Epithelial cell of proximal tubule (primary cell): Measurements from ENCODE around the gene PCK2. TPM values are rescaled to one million over a fixed set of nuclear protein-coding genes. Genes with fewer than 3 reads are reported as not detected.

ENCODE experiments used
- DNase-seq: peaks from one replicate; pipeline ENCODE4 v3.0.0-alpha.2; 2011; ENCODE audit warnings: low read depth
- H3K4me3 ChIP-seq: 2 replicates; pipeline ENCODE4 v1.5.1; 2011; ENCODE audit warnings: low read depth, mild to moderate bottlenecking, low read length
- total RNA-seq: library from RNA; depleted of rRNA; stranded (reverse); fragments of >200 nt; gene quantifications from 2 replicates; pipeline ENCODE4 v1.2.3, GENCODE V29; 2015
- TF ChIP-seq, protein P1 (sequence below): conservative IDR thresholded peaks from 2 replicates; pipeline ENCODE4 v1.5.1; 2012; ENCODE audit warnings: low read depth, mild to moderate bottlenecking, low read length

PCK2 gene
- total RNA-seq, 1 donor from 2014 or later = 40.0 TPM

DNA sequence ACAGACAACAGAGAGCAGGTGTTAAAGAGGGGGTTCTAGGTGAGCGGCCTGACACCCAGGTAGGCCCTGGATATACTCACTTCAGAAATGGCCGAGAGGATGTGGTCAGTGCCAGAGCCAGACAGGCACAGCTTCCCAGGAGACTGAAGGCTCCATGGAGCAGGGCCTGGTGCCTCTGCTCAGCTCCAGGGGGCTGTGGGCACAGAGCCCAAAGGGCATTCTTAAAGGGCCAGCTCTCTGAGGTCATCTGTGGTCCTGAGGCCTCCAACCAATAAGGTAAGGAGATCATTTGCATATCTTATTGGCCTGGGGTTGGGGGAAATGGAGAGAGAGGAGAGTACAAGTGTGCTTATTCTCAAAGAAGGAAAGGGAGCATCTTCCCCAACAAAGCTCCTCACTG, 9.7 kb upstream of the PCK2 start:
- H3K4me3 ChIP-seq = no peak overlapping the region
- DNase-seq = no peak
- TF ChIP-seq, protein P1, sequence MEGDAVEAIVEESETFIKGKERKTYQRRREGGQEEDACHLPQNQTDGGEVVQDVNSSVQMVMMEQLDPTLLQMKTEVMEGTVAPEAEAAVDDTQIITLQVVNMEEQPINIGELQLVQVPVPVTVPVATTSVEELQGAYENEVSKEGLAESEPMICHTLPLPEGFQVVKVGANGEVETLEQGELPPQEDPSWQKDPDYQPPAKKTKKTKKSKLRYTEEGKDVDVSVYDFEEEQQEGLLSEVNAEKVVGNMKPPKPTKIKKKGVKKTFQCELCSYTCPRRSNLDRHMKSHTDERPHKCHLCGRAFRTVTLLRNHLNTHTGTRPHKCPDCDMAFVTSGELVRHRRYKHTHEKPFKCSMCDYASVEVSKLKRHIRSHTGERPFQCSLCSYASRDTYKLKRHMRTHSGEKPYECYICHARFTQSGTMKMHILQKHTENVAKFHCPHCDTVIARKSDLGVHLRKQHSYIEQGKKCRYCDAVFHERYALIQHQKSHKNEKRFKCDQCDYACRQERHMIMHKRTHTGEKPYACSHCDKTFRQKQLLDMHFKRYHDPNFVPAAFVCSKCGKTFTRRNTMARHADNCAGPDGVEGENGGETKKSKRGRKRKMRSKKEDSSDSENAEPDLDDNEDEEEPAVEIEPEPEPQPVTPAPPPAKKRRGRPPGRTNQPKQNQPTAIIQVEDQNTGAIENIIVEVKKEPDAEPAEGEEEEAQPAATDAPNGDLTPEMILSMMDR = no peak

DNA sequence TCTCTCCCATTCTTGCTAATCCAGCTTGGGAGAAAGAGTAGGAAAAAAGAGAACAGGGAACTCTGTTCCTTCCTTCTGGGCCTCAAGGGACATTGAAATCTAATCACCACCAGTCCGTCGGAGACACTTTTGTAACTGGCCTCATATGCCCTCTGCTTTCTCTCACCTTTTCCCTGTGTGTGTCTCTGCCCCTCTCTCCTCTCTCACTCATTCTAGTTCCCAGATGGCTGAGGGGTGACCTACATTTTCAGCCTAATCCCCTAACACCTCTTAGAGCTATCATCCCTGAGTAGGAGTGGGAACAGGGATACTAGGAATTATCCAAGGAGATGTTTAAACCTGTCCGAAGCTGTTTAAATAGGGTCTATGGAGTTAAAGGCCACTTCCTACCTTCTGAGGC, 8.9 kb upstream of the PCK2 start:
- TF ChIP-seq, protein P1 = no peak
- DNase-seq = no peak
- no peak overlapping the region for H3K4me3 ChIP-seq

DNA sequence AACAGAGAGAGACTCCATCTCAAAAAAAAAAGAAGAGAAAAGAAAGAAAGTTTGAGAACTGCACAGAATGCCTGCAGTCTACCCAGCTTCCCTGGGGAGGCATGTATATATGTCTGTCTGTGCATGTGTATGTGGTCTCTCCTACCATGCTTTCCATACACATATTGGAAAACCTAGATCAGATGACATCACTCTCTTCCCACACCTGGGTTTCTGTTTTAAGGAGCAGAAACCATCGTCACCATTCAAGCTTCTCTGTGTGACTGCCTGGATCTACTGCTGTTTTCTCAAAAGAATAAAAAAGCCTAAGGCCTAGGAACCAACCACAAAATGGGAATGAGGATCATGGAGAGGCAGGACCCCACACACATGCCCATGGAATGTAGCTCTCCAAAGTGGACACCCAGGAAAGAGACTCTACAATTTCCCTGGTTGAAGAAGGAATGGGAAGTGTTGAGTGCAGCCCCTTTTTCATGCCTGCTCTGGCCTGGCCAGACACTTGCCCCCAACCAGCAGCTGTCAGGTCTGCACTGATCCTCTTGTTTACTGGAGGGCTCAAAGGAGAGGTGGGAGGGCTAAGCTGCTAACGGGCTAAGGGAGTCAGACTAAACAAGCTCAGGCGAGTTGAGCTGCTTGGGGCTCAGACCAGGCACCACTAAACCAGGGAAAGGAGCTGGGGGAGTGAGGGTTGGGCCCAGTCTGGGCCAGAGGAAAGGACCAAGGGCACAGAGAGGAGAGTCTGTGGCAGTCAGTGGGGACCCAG, 7.7 kb upstream of the PCK2 start:
- no peak for DNase-seq
- no peak overlapping the region for H3K4me3 ChIP-seq
- TF ChIP-seq, protein P1 = no peak

DNA sequence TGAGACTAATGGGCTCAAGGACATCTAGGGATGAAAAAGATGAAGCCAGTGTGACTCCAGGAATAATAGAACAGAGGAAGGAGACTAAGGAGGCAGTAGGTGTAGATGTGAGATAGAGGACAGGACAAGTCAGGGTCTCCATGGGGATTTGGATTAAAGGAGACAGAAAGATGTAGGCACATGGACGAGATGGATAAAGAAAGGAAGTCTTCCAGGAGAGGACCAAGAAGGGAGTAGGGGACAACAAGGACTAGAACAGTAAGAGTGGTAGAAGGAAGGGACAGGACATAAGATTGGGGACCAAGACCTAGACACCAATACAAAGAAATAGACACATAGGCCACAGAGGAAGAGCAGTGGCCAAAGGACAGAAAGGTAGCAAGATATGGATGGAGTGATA, 7.1 kb upstream of the PCK2 start:
- H3K4me3 ChIP-seq = no peak overlapping the region

DNA sequence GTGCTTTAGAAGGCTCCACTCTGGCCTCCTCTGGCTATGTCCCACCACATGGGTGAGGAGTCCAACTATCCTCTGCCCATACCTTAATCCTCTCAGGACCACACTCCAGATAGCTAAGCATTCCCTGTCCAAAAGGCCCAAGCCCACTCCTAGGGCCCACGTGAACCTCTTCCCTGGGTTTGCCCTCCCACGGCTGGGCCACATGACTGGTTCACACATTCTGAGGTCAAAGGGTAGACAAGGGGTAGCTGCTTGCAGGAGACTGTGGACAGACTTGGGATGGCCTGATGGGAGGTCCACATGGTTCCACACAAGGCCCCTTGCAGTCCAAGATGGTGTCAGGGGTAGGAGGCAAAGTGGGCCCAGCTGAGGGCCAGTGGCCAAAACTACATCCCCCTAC, 6.0 kb upstream of the PCK2 start:
- TF ChIP-seq, protein P1 = no peak
- no peak overlapping the region for H3K4me3 ChIP-seq
- no peak for DNase-seq

More for the DNA sequence above, 7.1 kb upstream of the PCK2 start:
- no peak for DNase-seq
- TF ChIP-seq, protein P1 = no peak

DNA sequence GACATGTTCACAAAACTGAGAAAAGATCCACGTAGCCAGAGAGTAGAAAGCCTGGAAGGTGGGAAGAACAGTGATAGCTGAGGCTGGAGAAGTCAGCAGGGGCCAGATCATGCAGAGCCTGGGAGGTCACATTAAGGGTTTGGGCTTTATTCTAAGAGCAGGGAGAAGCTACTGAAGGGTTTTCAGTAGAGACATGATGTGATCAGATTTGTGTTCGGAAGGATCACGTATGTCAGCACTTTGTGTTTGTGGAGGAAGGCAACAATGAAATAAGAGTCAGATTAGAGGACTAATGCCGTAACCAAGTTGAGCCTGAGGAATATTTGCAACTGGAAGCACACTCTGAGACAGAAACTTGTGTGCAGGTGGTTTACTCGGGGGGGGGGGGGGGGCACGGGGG, 4.2 kb upstream of the PCK2 start:
- TF ChIP-seq, protein P1 = no peak

DNA sequence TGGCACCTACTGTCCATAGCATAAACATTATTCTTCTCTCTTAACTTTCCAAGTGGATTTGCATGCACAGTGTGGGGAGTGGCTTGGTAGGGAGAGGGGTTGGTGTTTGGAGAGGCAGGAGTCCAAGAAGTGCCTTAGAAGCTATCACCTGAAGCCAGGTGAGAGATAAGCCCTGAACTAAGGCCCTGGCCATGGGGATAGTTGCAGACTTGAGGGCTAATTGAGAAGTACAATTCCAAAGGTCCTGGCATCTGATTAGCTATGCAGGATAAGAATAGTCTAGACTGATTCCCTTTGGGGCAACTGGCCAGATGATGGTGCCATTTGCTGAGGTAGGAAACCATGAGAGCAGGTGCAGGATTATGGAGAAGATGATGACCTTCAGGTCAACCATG, 2.0 kb upstream of the PCK2 start:
- H3K4me3 ChIP-seq = no peak overlapping the region

More for the DNA sequence above, 4.2 kb upstream of the PCK2 start:
- H3K4me3 ChIP-seq = no peak overlapping the region
- no peak for DNase-seq

More for the DNA sequence above, 2.0 kb upstream of the PCK2 start:
- TF ChIP-seq, protein P1 = no peak
- no peak for DNase-seq
